SK-N-SH treated with all-trans-retinoic acid at 6 μM for 48 hours (cell line): Measurements from ENCODE around the gene CLEC17A.
"Not testable (repeated sequence)": the region's sequence is repeated elsewhere in the genome, so short reads cannot be mapped to it uniquely, and the experiment has no call there.

Experiments
- ARNTL ChIP-seq: fragments of 450-650 bp; formaldehyde crosslinking; IDR thresholded peaks from 2 replicates; pipeline ENCODE4 v1.5.0; 2020; ENCODE audit warnings: low read depth, mild to moderate bottlenecking, moderate library complexity, borderline replicate concordance
- PATZ1 ChIP-seq: fragments of 250-450 bp; sonication (Bioruptor Pico); IDR thresholded peaks from 2 replicates; pipeline ENCODE4 v1.8.0; 2020; ENCODE audit warnings: mild to moderate bottlenecking, moderate library complexity, borderline replicate concordance
- SNAI2 ChIP-seq: fragments of 250-450 bp; sonication (Bioruptor Pico); IDR thresholded peaks from 2 replicates; pipeline ENCODE4 v1.5.0; 2020; ENCODE audit warnings: mild to moderate bottlenecking, moderate library complexity

- not testable (repeated sequence) for TF ChIP-seq PATZ1; ARNTL (CRISPR knock-in tag); SNAI2
Measured at GRCh38 chr19:14589433-14589832, 6.5 kb downstream of the CLEC17A start.
